HepG2 (cell line): ENCODE measurements around the gene PPP4R3A. TPM values are rescaled to one million over a fixed set of nuclear protein-coding genes. Genes with fewer than 3 reads are reported as not detected.

Experiments
- ETS1 ChIP-seq: sonication (generic); formaldehyde crosslinking; IDR thresholded peaks from 2 replicates; pipeline ENCODE4 v1.4.0; 2020; ENCODE audit warnings: missing genetic modification reagents
- NONO ChIP-seq, 2 experiments: fragments of 450-650 bp in 1 of 2; sonication (generic) in 1 of 2; formaldehyde crosslinking in 1 of 2; IDR thresholded peaks in 1 of 2; conservative IDR thresholded peaks in 1 of 2; 2 replicates each; pipeline versions ENCODE4 v1.6.1 to v1.8.0; 2017 to 2022; ENCODE audit warnings: mild to moderate bottlenecking in 1 of 2, missing genetic modification reagents in 1 of 2, moderate library complexity in 1 of 2
- NRL ChIP-seq: sonication (generic); formaldehyde crosslinking; IDR thresholded peaks from 2 replicates; pipeline ENCODE4 v1.5.0; 2020; ENCODE audit warnings: missing genetic modification reagents, mild to moderate bottlenecking, moderate library complexity, borderline replicate concordance
- POGK ChIP-seq: sonication (generic); formaldehyde crosslinking; conservative IDR thresholded peaks from 2 replicates; pipeline ENCODE4 v1.8.0; 2022; ENCODE audit warnings: mild to moderate bottlenecking, moderate library complexity, missing genetic modification reagents
- POLR2A ChIP-seq, 2 experiments: IDR thresholded peaks; 2 replicates each; pipeline ENCODE4 v1.6.1; 2011; ENCODE audit warnings: low read depth in 2 of 2, low read length in 2 of 2, mild to moderate bottlenecking in 1 of 2, moderate library complexity in 1 of 2; ENCODE audit not compliant: insufficient read depth in 1 of 2
- SIN3A ChIP-seq: IDR thresholded peaks from 2 replicates; pipeline ENCODE4 v1.6.1; 2011; ENCODE audit warnings: low read depth, mild to moderate bottlenecking, control low read depth, low read length, borderline replicate concordance
- TRIM24 ChIP-seq: sonication (generic); formaldehyde crosslinking; IDR thresholded peaks from 2 replicates; pipeline ENCODE4 v1.8.0; 2022; ENCODE audit warnings: mild to moderate bottlenecking, missing genetic modification reagents
- ZBTB2 ChIP-seq: sonication (generic); formaldehyde crosslinking; IDR thresholded peaks from 2 replicates; pipeline ENCODE4 v1.8.0; 2022; ENCODE audit warnings: low read depth, missing genetic modification reagents
- ZBTB21 ChIP-seq: sonication (generic); formaldehyde crosslinking; IDR thresholded peaks from 2 replicates; pipeline ENCODE4 v1.4.0; 2020; ENCODE audit warnings: missing genetic modification reagents
- ZFP36L2 ChIP-seq: sonication (generic); formaldehyde crosslinking; IDR thresholded peaks from 2 replicates; pipeline ENCODE4 v1.4.0; 2020; ENCODE audit warnings: missing genetic modification reagents
- ZNF124 ChIP-seq: sonication (generic); formaldehyde crosslinking; IDR thresholded peaks from 2 replicates; pipeline ENCODE4 v1.4.0; 2020; ENCODE audit warnings: missing genetic modification reagents
- ZNF280B ChIP-seq: sonication (generic); formaldehyde crosslinking; IDR thresholded peaks from 2 replicates; pipeline ENCODE4 v1.5.0; 2020; ENCODE audit warnings: missing genetic modification reagents, mild to moderate bottlenecking, borderline replicate concordance
- ZNF574 ChIP-seq: sonication (generic); formaldehyde crosslinking; IDR thresholded peaks from 2 replicates; pipeline ENCODE4 v1.4.0; 2020; ENCODE audit warnings: missing genetic modification reagents
- ZNF652 ChIP-seq: IDR thresholded peaks from 2 replicates; pipeline ENCODE4 v1.6.1; 2016; ENCODE audit warnings: low read depth, borderline replicate concordance
- ZNF816 ChIP-seq: sonication (generic); formaldehyde crosslinking; IDR thresholded peaks from 2 replicates; pipeline ENCODE4 v1.8.0; 2022; ENCODE audit warnings: missing genetic modification reagents, mild to moderate bottlenecking, borderline replicate concordance
- polyA plus RNA-seq, 8 experiments: library from polyadenylated mRNA; depleted of rRNA in 3 of 8; stranded (reverse) in 7 of 8; unstranded in 1 of 8; fragments of >200 nt; fragmentation: Illumina TruSeq in 4 of 8; extraction: Trizol in 4 of 8; gene quantifications; 2 replicates each; pipeline versions ENCODE4 v1.2.1 to v1.2.3, GENCODE V29; 2011 to 2016; ENCODE audit warnings: low read depth in 4 of 8, missing spikeins in 1 of 8, mixed read lengths in 1 of 8; ENCODE audit not compliant: insufficient read depth in 1 of 8
- total RNA-seq, 5 experiments: library from RNA; depleted of rRNA; stranded (reverse); fragments of >200 nt; fragmentation: Illumina TruSeq; extraction: Trizol; gene quantifications; 2 replicates each; pipeline ENCODE4 v1.2.3, GENCODE V29; 2016; ENCODE audit warnings: low read depth in 1 of 5

Gene PPP4R3A
- total and polyA plus RNA-seq, 2 of the 13 experiments (the other 11 are each of a cell fraction or from before 2014, with no cell fraction given) = 22.5 to 57.4 TPM

- TF ChIP-seq ZNF280B (CRISPR knock-in tag) (peak; percentile 61; the same call in 1 of the 2 replicates), NRL (CRISPR knock-in tag) (peak; percentile 94), ZNF124 (CRISPR knock-in tag) (no peak), NONO (IDR thresholded peaks at IDR 0.05) (no peak), NONO (CRISPR knock-in tag; conservative IDR thresholded peaks at IDR 0.05) (peak; percentile 97), POGK (CRISPR knock-in tag) (peak; percentile 85; the same call in 1 of the 2 replicates), TRIM24 (0 out of 2 replicates have a peak, but pooled peaks have one; percentile 12), ETS1 (CRISPR knock-in tag) (no peak; the same call in 1 of the 2 replicates), POLR2A (IDR thresholded peaks at IDR 0.05; ENCODE audit: insufficient read depth in 1 of 2, low read depth in 2 of 2, low read length in 2 of 2) (peak; percentile 79 to 87), ZBTB21 (CRISPR knock-in tag) (no peak), SIN3A (no peak; the same call in 1 of the 2 replicates), ZNF652 (CRISPR knock-in tag) (peak; percentile 26; the same call in 1 of the 2 replicates), ZBTB2 (CRISPR knock-in tag) (peak; percentile 99), ZNF574 (CRISPR knock-in tag) (peak; percentile 91), ZFP36L2 (CRISPR knock-in tag) (peak; percentile 75; the same call in 1 of the 2 replicates), ZNF816 (CRISPR knock-in tag) (peak; percentile 81; the same call in 1 of the 2 replicates)
These were observed at the start of gene PPP4R3A (continued) for GRCh38 chr14:91510171-91511042.
